Prostate gland (tissue), 2 donors: ENCODE data around the gene PTGES. TPM values are rescaled to one million over a fixed set of nuclear protein-coding genes. Genes with fewer than 3 reads are reported as not detected.
"Not testable (repeated sequence)": the region's sequence is repeated elsewhere in the genome, so short reads cannot be mapped to it uniquely, and the experiment has no call there.

ENCODE experiments used
- DNase-seq: peaks from one replicate; pipeline ENCODE4 v3.0.0-alpha.2; 2019; ENCODE audit warnings: low spot score
- H3K27ac ChIP-seq, 2 donors: fragments of 200-600 bp; sonication (generic); 2 replicates each; pipeline ENCODE4 v1.5.1; 2017 to 2019
- H3K27me3 ChIP-seq: fragments of 200-600 bp; sonication (generic); replicated peaks from 2 replicates; pipeline ENCODE4 v1.5.1; 2019; ENCODE audit not compliant: insufficient read depth
- H3K36me3 ChIP-seq, 2 donors: fragments of 200-600 bp; sonication (generic); 1 replicate in 1 of 2; 2 replicates in 1 of 2; pipeline versions ENCODE4 v1.5.1 to v1.8.1; 2017 to 2019
- H3K4me1 ChIP-seq: fragments of 200-600 bp; sonication (generic); replicated peaks from 2 replicates; pipeline ENCODE4 v1.5.1; 2019
- H3K4me3 ChIP-seq, 2 donors: fragments of 200-600 bp; sonication (generic); 2 replicates each; pipeline ENCODE4 v1.5.1; 2017 to 2019
- H3K9me3 ChIP-seq: fragments of 200-600 bp; sonication (generic); 2 replicates; pipeline ENCODE4 v1.5.1; 2017
- CTCF ChIP-seq, 4 experiments: fragments of 200-600 bp in 2 of 4; fragments of 450-650 bp in 2 of 4; sonication (generic) in 2 of 4; IDR thresholded peaks; 1 replicate in 3 of 4; 2 replicates in 1 of 4; pipeline ENCODE4 v1.5.1; 2016 to 2019; ENCODE audit warnings: antibody characterized with exemption in 4 of 4, mild to moderate bottlenecking in 2 of 4, moderate library complexity in 2 of 4
- POLR2A ChIP-seq: fragments of 450-650 bp; IDR thresholded peaks from one replicate; pipeline ENCODE4 v1.6.1; 2016; ENCODE audit warnings: antibody characterized with exemption, mild to moderate bottlenecking
- POLR2AphosphoS5 ChIP-seq: sonication (generic); formaldehyde crosslinking; IDR thresholded peaks from one replicate; pipeline ENCODE4 v1.6.1; 2017; ENCODE audit warnings: antibody characterized with exemption
- WGBS: methylation state at CpG from one replicate; pipeline ENCODE4 v1.1.5; 2018; 5-methylcytosine and 5-hydroxymethylcytosine counted together
- intact Hi-C: fragments of 100-400 bp; cut with DNase I; formaldehyde crosslinking; loops from one replicate; pipeline ENCODE4 v1.14.2; 2022
- total RNA-seq, 2 donors: library from RNA; depleted of rRNA; stranded (reverse); fragments of >200 nt; gene quantifications; one replicate each; pipeline ENCODE4 v1.1.0, GENCODE V29; 2016

Gene PTGES
- total RNA-seq, 2 donors from 2014 or later, result 3.9 to 19.9 TPM

DNA sequence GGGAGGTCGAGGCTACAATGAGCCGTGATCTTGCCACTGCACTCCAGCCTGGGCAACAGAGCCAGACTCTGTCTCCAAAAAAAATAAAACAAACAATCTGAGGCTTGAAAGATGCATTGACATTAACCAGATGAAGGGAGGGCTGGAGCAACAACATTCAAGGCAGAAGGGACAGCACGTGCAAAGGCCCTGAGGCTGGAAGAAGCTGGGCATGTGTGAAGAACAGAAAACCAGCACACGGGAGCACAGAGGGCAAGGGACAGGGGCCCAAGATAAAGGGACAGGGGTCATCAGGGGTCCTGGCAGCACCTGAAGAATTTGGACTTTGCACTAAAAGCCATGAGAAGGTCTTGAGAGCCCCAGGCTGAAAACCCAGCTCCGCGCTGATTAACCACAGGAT is 3.3 kb downstream of the PTGES start:
- no peak overlapping the region for H3K27ac ChIP-seq

GRCh38 chr9:129749052-129749451 is 3.8 kb downstream of the PTGES start:
- H3K4me1 ChIP-seq, H3K9me3 ChIP-seq, DNase-seq, intact Hi-C loops, H3K27me3 ChIP-seq, H3K4me3 ChIP-seq, H3K36me3 ChIP-seq, H3K27ac ChIP-seq: not testable (repeated sequence)
- WGBS, result 97% methylated on average over 4 of the region's 4 CpGs

More for the DNA sequence above, 3.3 kb downstream of the PTGES start:
- Histone ChIP-seq H3K27me3 (no peaks in the 10 kb centered on the region), H3K36me3 (no peaks in the 10 kb centered on the region), H3K9me3 (no peaks in the 10 kb centered on the region), H3K4me1 (peaks cover 7% of the 10 kb centered on the region), H3K4me3 (no peak overlapping the region)
- intact Hi-C loops, result no loop called here
- no peak for DNase-seq
- WGBS, result 96% methylated on average over 6 of the region's 6 CpGs
- no peak for TF ChIP-seq POLR2A
- TF ChIP-seq POLR2AphosphoS5, result no peak
- TF ChIP-seq CTCF (IDR thresholded peaks at IDR 0.05), result no peak

GRCh38 chr9:129748249-129748648 is 4.6 kb downstream of the PTGES start:
- TF ChIP-seq CTCF (IDR thresholded peaks at IDR 0.05) (no peak), POLR2AphosphoS5 (no peak), POLR2A (no peak)
- H3K27ac ChIP-seq, result no peak overlapping the region
- no peaks in the 10 kb centered on the region for H3K27me3 ChIP-seq
- DNase-seq, result no peak
- H3K36me3 ChIP-seq, result no peaks in the 10 kb centered on the region
- H3K4me1 ChIP-seq, result peaks cover 7% of the 10 kb centered on the region
- H3K9me3 ChIP-seq, result no peaks in the 10 kb centered on the region
- WGBS, result 77% methylated on average over 5 of the region's 5 CpGs
- no peak overlapping the region for H3K4me3 ChIP-seq
- intact Hi-C loops, result no loop called here

DNA sequence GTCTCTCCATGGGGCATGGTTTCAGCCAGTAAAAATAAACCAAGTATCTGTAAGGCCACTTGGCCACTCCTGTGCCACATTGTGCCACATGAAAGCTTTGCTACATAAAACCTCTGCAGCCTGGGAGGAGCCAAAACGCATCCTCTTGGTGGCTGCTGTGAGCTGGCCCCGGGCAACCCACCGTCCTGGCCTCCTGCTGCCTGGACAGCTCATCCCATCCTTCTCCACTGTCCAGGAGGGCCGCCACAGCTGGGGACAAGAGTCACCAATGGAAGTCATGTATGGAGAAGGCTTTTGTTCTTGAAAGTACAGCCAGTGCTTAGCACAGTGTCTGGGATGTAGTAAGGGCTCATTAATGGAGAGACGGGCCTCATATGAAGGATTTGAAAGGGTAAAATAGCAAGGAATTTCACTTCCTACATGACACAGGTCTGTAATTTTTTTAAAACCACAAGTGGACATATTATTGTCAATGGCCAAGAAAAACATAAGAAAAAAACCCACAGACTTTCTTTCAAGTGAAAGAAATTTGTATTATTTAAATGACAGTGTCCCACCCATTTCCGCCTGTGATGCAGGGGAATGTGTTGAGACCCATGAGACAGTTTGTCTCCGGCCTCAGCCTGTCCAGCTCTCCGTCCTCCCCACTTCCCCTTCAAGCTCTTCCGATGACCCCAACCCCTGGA is 6.6 kb downstream of the PTGES start:
- H3K36me3 ChIP-seq, result no peaks in the 10 kb centered on the region
- intact Hi-C loops, result no loop called here
- TF ChIP-seq CTCF (IDR thresholded peaks at IDR 0.05), result no peak
- TF ChIP-seq POLR2A, result no peak
- no peak for TF ChIP-seq POLR2AphosphoS5
- H3K4me1 ChIP-seq, result no peaks in the 10 kb centered on the region
- H3K27ac ChIP-seq, result no peak overlapping the region
- H3K4me3 ChIP-seq, result no peak overlapping the region
- DNase-seq, result no peak
- 87% methylated on average over 9 of the region's 9 CpGs for WGBS
- H3K9me3 ChIP-seq, result no peaks in the 10 kb centered on the region
- H3K27me3 ChIP-seq, result no peaks in the 10 kb centered on the region

- WGBS, result 58% methylated on average over 7 of the region's 7 CpGs
- intact Hi-C loops, result no loop called here
- no peak overlapping the region for H3K4me3 ChIP-seq
- no peak overlapping the region for H3K27ac ChIP-seq
- no peaks in the 10 kb centered on the region for H3K4me1 ChIP-seq
- H3K36me3 ChIP-seq, result no peaks in the 10 kb centered on the region
- no peaks in the 10 kb centered on the region for H3K9me3 ChIP-seq
- TF ChIP-seq CTCF (IDR thresholded peaks at IDR 0.05) (no peak), POLR2A (no peak), POLR2AphosphoS5 (no peak)
- no peaks in the 10 kb centered on the region for H3K27me3 ChIP-seq
- no peak for DNase-seq
Measured at GRCh38 chr9:129745200-129745599, 7.6 kb downstream of the PTGES start.
